HG02885 (cell line): Measurements from ENCODE around the gene MAP2K2.

ENCODE experiments used
- ATAC-seq: cut with Tn5 transposase; IDR thresholded peaks from one replicate; pipeline ENCODE4 v1.9.1; 2021; ENCODE audit warnings: mild to moderate bottlenecking; ENCODE audit not compliant: unreplicated experiment, poor library complexity

The MAP2K2 gene

DNA sequence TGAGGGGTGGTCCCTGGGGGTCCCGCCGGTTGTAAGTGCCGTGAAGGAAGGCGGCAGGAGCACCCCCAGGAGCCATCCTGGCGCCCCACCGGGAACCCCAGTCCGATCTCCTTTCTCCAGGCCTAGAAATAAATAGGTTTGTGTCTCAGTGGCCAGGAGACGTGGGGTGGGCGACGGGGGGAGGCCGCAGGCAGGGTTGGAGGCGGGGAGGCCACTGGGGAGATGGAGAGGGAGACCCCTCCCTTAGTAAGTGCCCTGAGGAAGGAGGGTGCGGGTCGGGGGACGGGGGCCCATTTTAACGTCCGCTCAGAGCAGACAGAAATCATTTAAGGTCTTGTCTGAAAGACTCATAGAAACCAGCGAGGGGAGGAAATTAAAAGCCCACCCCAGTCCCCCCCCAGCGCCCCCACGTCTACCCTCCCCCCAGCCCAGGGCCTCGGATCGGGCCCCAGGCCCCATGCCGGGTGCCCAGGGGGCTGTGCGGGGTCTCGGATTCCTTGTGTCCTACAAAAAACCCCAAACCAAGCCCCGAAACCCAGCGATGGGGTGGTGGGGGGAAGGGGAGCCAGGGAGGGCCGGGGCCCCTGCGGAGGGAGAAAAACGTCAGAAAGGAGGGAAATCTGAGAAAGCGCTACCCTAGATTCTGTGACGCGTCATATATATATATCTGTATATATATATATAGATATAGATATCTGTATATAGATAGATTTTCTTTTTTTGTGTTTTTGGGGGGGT lies 76.8 kb downstream of the MAP2K2 start:
- ATAC-seq: no peak

DNA sequence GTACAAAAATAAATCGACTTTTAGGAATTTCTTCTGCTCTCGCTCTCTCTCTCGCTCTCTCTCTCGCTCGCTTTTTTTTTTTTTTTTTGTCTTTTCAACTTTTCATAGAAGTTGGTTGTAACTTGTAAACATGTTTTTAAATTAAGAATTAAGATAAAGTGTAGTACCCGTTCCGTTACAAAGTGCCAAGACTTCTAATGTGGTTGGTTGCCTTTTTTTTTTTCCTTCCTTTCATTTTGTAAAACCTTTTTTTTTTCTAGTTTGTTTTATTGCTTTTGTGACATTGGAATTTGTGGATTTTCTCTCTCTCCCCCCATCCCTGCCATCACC lies 77.6 kb downstream of the MAP2K2 start:
- no peak for ATAC-seq

GRCh38 chr19:4045597-4046361 lies 78.1 kb downstream of the MAP2K2 start:
- no peak for ATAC-seq

DNA sequence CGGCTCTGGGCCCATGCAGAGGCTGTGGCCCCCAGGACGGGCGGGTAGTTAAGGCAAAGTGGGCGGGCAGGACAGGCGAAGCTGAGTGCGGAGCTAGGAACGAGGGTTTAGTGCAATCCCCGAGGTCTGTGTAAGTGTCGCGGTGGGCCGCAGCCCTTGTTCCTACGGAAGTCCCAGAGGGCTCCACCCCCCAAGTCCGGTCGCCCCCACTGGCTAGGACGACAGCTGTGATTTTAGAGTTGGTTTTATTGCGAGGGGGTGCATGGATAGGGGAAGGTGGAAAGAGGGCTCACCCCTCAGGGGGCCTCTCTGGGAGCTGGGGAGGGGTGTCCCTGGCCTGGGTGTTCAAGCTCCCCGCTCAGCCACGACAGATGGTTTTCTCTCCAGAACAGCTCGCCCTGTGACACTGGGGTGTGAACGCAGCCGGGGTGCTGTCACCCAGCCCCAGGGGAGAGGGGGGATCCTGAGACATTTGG lies 78.9 kb downstream of the MAP2K2 start:
- ATAC-seq: no peak

- ATAC-seq: no peak
Measured at GRCh38 chr19:4043966-4044715, 79.8 kb downstream of the MAP2K2 start.

DNA sequence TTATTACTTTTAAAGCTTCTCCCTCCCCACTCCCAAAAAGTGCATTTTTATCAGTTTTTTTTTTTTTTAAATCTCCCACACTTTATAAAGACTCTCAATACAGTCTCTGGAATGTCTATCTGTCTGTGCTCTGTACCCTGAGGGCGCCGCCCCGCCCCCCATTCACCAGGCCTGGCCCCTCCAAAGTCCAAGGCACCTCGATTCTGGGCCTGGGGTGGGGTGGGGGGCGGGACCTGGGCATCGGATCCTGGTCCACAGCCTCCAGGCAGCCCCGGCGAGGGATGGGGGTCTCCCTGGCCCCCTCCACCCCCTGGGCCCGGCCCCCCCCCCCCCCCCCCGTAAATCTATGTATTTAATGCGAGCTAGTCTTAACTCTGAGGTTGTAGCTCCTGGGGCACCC lies 80.5 kb downstream of the MAP2K2 start:
- no peak for ATAC-seq

GRCh38 chr19:4042731-4043082 lies 81.2 kb downstream of the MAP2K2 start:
- no peak for ATAC-seq

GRCh38 chr19:4042064-4042730 lies 81.7 kb downstream of the MAP2K2 start:
- ATAC-seq: no peak
